K562 (cell line): ENCODE results near the gene LYPD5. TPM values are rescaled to one million over a fixed set of nuclear protein-coding genes. Genes with fewer than 3 reads are reported as not detected.

Experiments used
- GTF3C2 ChIP-seq: IDR thresholded peaks from 3 replicates; pipeline ENCODE4 v1.6.1; 2011; ENCODE audit warnings: borderline replicate concordance, mild to moderate bottlenecking, moderate library complexity; ENCODE audit not compliant: insufficient read length; ENCODE audit errors: extremely low read depth
- HDAC1 ChIP-seq, 2 experiments: fragments of 450-650 bp; IDR thresholded peaks; 2 replicates each; pipeline ENCODE4 v1.6.1; 2016 to 2017; ENCODE audit warnings: inconsistent platforms in 1 of 2, mild to moderate bottlenecking in 1 of 2, moderate library complexity in 1 of 2
- NR2F6 ChIP-seq: fragments of 450-650 bp; formaldehyde crosslinking; IDR thresholded peaks from 2 replicates; pipeline ENCODE4 v1.4.0; 2020; ENCODE audit warnings: mild to moderate bottlenecking
- POLR2B ChIP-seq: fragments of 450-650 bp; IDR thresholded peaks from 2 replicates; pipeline ENCODE4 v1.6.1; 2018; ENCODE audit warnings: low read depth; ENCODE audit not compliant: partially characterized antibody
- RNF219 ChIP-seq: fragments of 250-450 bp; sonication (Bioruptor Pico); IDR thresholded peaks from 2 replicates; pipeline ENCODE4 v1.5.0; 2022; ENCODE audit warnings: mild to moderate bottlenecking
- SMAD4 ChIP-seq: fragments of 250-450 bp; sonication (Bioruptor Pico); conservative IDR thresholded peaks from 2 replicates; pipeline ENCODE4 v1.8.0; 2021; ENCODE audit warnings: inconsistent platforms, mild to moderate bottlenecking, moderate library complexity
- THRB ChIP-seq: fragments of 450-650 bp; formaldehyde crosslinking; conservative IDR thresholded peaks from 2 replicates; pipeline ENCODE4 v1.4.0; 2022; ENCODE audit warnings: mild to moderate bottlenecking, missing genetic modification characterization
- U2AF1 ChIP-seq: fragments of 200-400 bp; formaldehyde crosslinking; optimal IDR thresholded peaks from 2 replicates; pipeline ENCODE3; 2017; ENCODE audit warnings: mild to moderate bottlenecking, low read depth, low read length, moderate library complexity
- ZNF146 ChIP-seq: IDR thresholded peaks from one replicate; pipeline ENCODE4 v1.6.1; 2018; ENCODE audit warnings: missing compliant biosample characterization; ENCODE audit not compliant: unreplicated experiment
- ZNF165 ChIP-seq: fragments of 250-450 bp; sonication (Bioruptor Pico); IDR thresholded peaks from 2 replicates; pipeline ENCODE4 v1.4.0; 2020; ENCODE audit warnings: borderline replicate concordance
- ZNF280A ChIP-seq: fragments of 450-650 bp; IDR thresholded peaks from 2 replicates; pipeline ENCODE4 v1.6.1; 2018; ENCODE audit warnings: mild to moderate bottlenecking, low read depth; ENCODE audit not compliant: partially characterized antibody
- ZNF3 ChIP-seq: fragments of 250-450 bp; sonication (Bioruptor Pico); IDR thresholded peaks from 2 replicates; pipeline ENCODE4 v1.5.0; 2021; ENCODE audit warnings: mild to moderate bottlenecking, moderate library complexity
- ZNF830 ChIP-seq: fragments of 250-450 bp; sonication (Bioruptor Pico); IDR thresholded peaks from 2 replicates; pipeline ENCODE4 v1.5.0; 2021; ENCODE audit warnings: mild to moderate bottlenecking
- polyA plus RNA-seq, 8 experiments: library from polyadenylated mRNA; depleted of rRNA in 4 of 8; stranded (reverse) in 5 of 8; unstranded in 3 of 8; fragments of >200 nt; fragmentation: Nextera tagmentation in 2 of 8; fragmentation: Illumina TruSeq in 1 of 8; extraction: Ambion mirVana in 2 of 8; extraction: Trizol in 1 of 8; gene quantifications; 2 replicates each; pipeline versions ENCODE4 v1.2.1 to v1.2.3, GENCODE V29; 2011 to 2014; ENCODE audit warnings: inconsistent platforms in 1 of 8, missing spikeins in 1 of 8
- total RNA-seq, 7 experiments: library from RNA; depleted of rRNA in 6 of 7; stranded (reverse); fragments of >200 nt in 6 of 7; fragmentation: Illumina TruSeq in 2 of 7; extraction: Trizol in 2 of 7; gene quantifications; 2 replicates each; pipeline versions ENCODE4 v1.2.1 to v1.2.3, GENCODE V29; 2011 to 2021; ENCODE audit warnings: low replicate concordance in 1 of 7

LYPD5 gene
- total and polyA plus RNA-seq, 9 of the 15 experiments (the other 6 are each of a cell fraction or from before 2014, with no cell fraction given): 0.03 to 0.22 (median 0.10) TPM; not detected in 3

- no peak for TF ChIP-seq THRB (CRISPR knock-in tag)
- TF ChIP-seq NR2F6 (CRISPR knock-in tag): no peak
- TF ChIP-seq ZNF830 (CRISPR knock-in tag): no peak
- TF ChIP-seq ZNF280A: no peak
- TF ChIP-seq U2AF1: no peak
- TF ChIP-seq POLR2B: no peak
- TF ChIP-seq SMAD4: peak; percentile 55
- no peak for TF ChIP-seq ZNF146 (CRISPR knock-in tag)
- TF ChIP-seq HDAC1 (IDR thresholded peaks at IDR 0.05): no peak
- no peak for TF ChIP-seq RNF219 (CRISPR knock-in tag)
- TF ChIP-seq ZNF3 (CRISPR knock-in tag): no peak
- no peak; the same call in 1 of the 2 replicates for TF ChIP-seq ZNF165 (CRISPR knock-in tag)
- no peak for TF ChIP-seq GTF3C2
These were observed 17.1 kb downstream of the LYPD5 start (continued) for GRCh38 chr19:43784981-43785808.
